ENCODE results near the gene CGB1. TPM values are rescaled to one million over a fixed set of nuclear protein-coding genes. Genes with fewer than 3 reads are reported as not detected.

Gene CGB1
- total RNA-seq, 2 experiments from 2014 or later: not detected

DNA sequence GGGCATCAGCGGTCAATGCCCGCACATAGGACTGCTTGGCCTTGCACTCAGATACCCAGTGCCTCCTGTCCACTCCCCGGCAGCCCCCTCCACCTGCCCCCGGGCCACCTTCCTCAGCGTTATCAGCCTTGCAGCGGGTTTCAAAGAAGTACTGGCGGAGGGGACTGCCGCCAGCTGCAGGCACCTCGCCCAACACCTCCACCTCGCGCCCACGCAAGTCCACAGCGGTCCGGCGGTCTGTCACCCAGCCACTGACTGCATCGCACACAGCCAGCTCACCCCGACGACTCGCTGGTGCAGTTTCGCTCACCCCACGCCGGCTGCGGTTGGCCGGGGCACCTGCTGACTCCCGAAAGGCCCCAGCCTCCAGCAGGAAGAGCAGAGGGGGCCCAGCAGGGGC lies 24.8 kb upstream of the CGB1 start:
- H3K4me1 Mint-ChIP-seq (ENCODE audit: low read depth): peaks cover 17% of the 10 kb centered on the region
- ChIA-PET POLR2A (no interaction called here), CTCF (interaction anchor here (0.8 kb wide), 1 partner anchor 36 kb away, joined by 3 read pairs; no protein-coding TSS in a partner anchor)
- peak; percentile 15 for ATAC-seq
- H3K4me3 Mint-ChIP-seq: no peak overlapping the region
- TF ChIP-seq, protein P1, sequence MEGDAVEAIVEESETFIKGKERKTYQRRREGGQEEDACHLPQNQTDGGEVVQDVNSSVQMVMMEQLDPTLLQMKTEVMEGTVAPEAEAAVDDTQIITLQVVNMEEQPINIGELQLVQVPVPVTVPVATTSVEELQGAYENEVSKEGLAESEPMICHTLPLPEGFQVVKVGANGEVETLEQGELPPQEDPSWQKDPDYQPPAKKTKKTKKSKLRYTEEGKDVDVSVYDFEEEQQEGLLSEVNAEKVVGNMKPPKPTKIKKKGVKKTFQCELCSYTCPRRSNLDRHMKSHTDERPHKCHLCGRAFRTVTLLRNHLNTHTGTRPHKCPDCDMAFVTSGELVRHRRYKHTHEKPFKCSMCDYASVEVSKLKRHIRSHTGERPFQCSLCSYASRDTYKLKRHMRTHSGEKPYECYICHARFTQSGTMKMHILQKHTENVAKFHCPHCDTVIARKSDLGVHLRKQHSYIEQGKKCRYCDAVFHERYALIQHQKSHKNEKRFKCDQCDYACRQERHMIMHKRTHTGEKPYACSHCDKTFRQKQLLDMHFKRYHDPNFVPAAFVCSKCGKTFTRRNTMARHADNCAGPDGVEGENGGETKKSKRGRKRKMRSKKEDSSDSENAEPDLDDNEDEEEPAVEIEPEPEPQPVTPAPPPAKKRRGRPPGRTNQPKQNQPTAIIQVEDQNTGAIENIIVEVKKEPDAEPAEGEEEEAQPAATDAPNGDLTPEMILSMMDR (IDR thresholded peaks at IDR 0.05): no peak
- no peak overlapping the region for H3K27ac Mint-ChIP-seq
- peak; percentile 39 for DNase-seq
- no peaks in the 10 kb centered on the region for H3K36me3 Mint-ChIP-seq (ENCODE audit: low read depth)
- intact Hi-C loops (cut with micrococcal nuclease): no loop called here
- H3K9me3 Mint-ChIP-seq: no peaks in the 10 kb centered on the region
- H3K27me3 Mint-ChIP-seq: peaks cover 55% of the 10 kb centered on the region

- ChIA-PET POLR2A (interaction anchor here (1.2 kb wide), 1 partner anchor 156 kb away, joined by 3 read pairs; no protein-coding TSS in a partner anchor), CTCF (interaction anchor here (1.1 to 2.1 kb wide), 2 partner anchors 37 to 61 kb away, joined by 3 to 10 read pairs; no protein-coding TSS in a partner anchor)
- TF ChIP-seq, protein P1 (IDR thresholded peaks at IDR 0.05): no peak
- Mint-ChIP-seq H3K4me1 (ENCODE audit: low read depth) (peaks cover 18% of the 10 kb centered on the region), H3K36me3 (ENCODE audit: low read depth) (no peaks in the 10 kb centered on the region), H3K27ac (no peak overlapping the region), H3K4me3 (no peak overlapping the region), H3K27me3 (peaks cover 51% of the 10 kb centered on the region), H3K9me3 (no peaks in the 10 kb centered on the region)
- intact Hi-C loops (cut with micrococcal nuclease): no loop called here
- ATAC-seq: no peak
- DNase-seq: no peak
Observed at GRCh38 chr19:49061000-49061399, 24.3 kb upstream of the CGB1 start.

GRCh38 chr19:49059053-49059452 lies 22.4 kb upstream of the CGB1 start:
- no peak for ATAC-seq
- intact Hi-C loops (cut with micrococcal nuclease): no loop called here
- TF ChIP-seq, protein P1 (IDR thresholded peaks at IDR 0.05): no peak
- CTCF ChIA-PET: interaction anchor here (1.4 to 2.1 kb wide), 3 partner anchors 39 to 62 kb away, joined by 4 to 10 read pairs (median 7); partner anchors contain the start of gene LIN7B
- Mint-ChIP-seq H3K9me3 (no peaks in the 10 kb centered on the region), H3K4me3 (no peak overlapping the region), H3K36me3 (ENCODE audit: low read depth) (no peaks in the 10 kb centered on the region), H3K4me1 (ENCODE audit: low read depth) (peaks cover 18% of the 10 kb centered on the region), H3K27me3 (peaks cover 45% of the 10 kb centered on the region), H3K27ac (no peak overlapping the region)
- POLR2A ChIA-PET: interaction anchor here (1.0 to 2.1 kb wide), 2 partner anchors 47 to 276 kb away, joined by 4 to 5 read pairs; no protein-coding TSS in a partner anchor
- DNase-seq: no peak

GRCh38 chr19:49058562-49058961 lies 21.9 kb upstream of the CGB1 start:
- ChIA-PET CTCF (interaction anchor here (1.5 kb wide), 1 partner anchor 39 kb away, joined by 4 read pairs; no protein-coding TSS in a partner anchor), POLR2A (interaction anchor here (1.3 to 2.1 kb wide), 2 partner anchors 47 to 266 kb away, joined by 3 to 5 read pairs; no protein-coding TSS in a partner anchor)

More at GRCh38 chr19:49058562-49058961, 21.9 kb upstream of the CGB1 start:
- no peak overlapping the region for H3K27ac Mint-ChIP-seq
- no peaks in the 10 kb centered on the region for H3K36me3 Mint-ChIP-seq (ENCODE audit: low read depth)
- ATAC-seq (no peak), DNase-seq (peak; percentile 64)
- TF ChIP-seq, protein P1 (IDR thresholded peaks at IDR 0.05): no peak
- H3K4me1 Mint-ChIP-seq (ENCODE audit: low read depth): peaks cover 18% of the 10 kb centered on the region
- peaks cover 43% of the 10 kb centered on the region for H3K27me3 Mint-ChIP-seq
- intact Hi-C loops (cut with micrococcal nuclease): no loop called here
- no peaks in the 10 kb centered on the region for H3K9me3 Mint-ChIP-seq
- H3K4me3 Mint-ChIP-seq: no peak overlapping the region
